GM12874 (cell line): ENCODE data around the gene BRINP3.

Source experiments
- TF ChIP-seq, protein P1 (sequence below): IDR thresholded peaks from 2 replicates; pipeline ENCODE4 v1.5.1; 2011; ENCODE audit warnings: low read depth, mild to moderate bottlenecking, control low read depth, low read length, moderate library complexity; ENCODE audit not compliant: insufficient read depth

The BRINP3 gene

DNA sequence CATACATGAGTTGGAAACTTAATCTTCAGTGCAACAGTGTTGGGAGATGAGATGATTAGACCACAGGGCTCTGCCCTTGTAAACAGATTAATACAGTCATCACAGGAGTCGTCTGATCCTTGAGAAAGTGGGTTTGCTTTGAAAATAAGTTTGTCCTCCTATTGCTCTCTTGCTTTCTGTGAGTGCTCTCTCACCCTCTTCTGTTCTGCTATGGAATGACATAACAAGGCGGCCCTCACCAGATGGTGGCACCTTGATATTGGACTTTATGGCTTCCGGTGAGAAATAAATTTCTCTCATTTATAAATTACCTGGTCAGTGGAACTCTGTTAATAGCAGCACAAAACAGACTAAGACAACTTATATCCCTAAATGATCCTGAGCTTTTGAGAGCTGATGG is 353.6 kb downstream of the BRINP3 start:
- TF ChIP-seq, protein P1, sequence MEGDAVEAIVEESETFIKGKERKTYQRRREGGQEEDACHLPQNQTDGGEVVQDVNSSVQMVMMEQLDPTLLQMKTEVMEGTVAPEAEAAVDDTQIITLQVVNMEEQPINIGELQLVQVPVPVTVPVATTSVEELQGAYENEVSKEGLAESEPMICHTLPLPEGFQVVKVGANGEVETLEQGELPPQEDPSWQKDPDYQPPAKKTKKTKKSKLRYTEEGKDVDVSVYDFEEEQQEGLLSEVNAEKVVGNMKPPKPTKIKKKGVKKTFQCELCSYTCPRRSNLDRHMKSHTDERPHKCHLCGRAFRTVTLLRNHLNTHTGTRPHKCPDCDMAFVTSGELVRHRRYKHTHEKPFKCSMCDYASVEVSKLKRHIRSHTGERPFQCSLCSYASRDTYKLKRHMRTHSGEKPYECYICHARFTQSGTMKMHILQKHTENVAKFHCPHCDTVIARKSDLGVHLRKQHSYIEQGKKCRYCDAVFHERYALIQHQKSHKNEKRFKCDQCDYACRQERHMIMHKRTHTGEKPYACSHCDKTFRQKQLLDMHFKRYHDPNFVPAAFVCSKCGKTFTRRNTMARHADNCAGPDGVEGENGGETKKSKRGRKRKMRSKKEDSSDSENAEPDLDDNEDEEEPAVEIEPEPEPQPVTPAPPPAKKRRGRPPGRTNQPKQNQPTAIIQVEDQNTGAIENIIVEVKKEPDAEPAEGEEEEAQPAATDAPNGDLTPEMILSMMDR, result no peak

DNA sequence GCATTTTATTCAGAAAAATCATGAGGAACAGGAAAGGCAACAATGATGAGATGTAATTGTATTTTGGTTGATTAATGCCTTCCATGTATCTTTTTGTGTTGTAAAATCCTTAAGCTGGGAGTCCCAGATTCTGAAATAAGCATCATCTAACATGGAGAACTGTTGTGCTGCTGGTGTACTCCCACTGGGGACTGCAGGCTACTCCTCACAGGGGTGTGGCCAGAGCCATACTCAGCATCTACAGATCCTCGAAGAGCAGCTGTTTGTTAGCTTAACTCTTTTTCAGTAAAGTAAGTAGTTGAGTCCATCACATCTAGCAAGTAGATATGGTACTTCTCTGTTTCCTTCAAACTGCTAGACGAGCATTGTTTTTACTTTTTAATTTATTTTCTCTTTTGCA is 358.0 kb downstream of the BRINP3 start:
- TF ChIP-seq, protein P1, result no peak

DNA sequence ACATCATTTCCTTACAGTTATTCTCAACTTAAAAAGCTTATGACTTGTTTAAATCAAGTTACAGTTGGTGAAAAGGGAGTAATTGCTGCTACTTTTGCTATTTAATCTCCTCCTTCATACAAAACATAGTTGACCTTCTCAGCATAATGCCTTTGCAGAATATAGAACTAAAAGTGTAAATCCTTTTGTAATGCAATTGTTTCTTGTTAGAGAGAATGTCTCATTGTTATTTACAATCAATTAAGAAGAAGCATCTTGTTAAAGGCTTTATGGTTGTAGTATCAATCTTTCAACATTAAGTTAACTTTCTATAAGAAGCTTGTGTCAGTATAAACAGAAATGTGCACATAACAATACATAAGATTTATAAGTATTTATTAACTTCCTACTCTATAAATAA is 360.7 kb downstream of the BRINP3 start:
- TF ChIP-seq, protein P1, result no peak

DNA sequence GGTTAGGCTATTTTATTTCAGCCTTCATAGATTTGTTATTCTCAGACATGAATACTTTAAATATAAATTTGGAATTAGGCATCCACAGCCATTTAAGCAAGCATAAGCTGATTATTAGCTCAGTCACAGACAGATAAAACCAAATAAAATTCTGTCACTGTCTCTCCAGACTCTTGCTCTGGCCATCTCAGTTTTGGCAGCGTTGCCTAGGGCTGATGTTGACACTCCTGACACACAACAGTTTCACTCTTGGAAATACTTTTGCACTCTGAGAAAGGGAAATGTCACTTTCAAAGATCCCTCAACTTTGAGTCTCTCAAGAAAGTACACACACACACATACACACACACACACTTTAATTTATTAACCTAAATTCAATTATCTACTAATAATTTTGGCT is 372.7 kb downstream of the BRINP3 start:
- TF ChIP-seq, protein P1, result no peak

DNA sequence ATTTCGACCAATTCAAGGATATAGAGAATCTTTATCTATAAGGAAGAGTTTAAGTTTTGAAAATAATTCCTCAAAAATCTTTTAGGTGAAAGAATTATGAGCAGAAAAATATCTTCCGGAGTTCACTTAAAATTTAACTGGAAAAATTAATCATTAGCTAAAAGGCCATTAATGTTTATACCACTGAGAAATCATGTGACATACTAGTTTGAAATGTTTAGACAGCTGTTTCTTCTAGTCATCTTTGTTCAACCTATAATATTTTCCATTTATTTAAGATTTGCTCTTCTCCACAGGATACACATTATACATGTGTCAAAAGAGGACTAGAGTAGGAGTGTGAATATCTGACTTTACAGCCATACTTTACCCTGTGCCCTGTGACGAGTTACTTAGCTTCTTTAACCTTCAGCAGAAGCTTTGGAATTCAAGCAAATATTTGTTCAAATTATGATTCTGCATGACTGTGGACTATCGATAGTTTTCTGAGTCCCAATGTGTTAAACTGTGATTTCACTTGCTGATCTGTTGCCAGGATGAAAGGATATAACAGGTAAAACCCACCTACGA is 374.8 kb downstream of the BRINP3 start:
- TF ChIP-seq, protein P1, result no peak

DNA sequence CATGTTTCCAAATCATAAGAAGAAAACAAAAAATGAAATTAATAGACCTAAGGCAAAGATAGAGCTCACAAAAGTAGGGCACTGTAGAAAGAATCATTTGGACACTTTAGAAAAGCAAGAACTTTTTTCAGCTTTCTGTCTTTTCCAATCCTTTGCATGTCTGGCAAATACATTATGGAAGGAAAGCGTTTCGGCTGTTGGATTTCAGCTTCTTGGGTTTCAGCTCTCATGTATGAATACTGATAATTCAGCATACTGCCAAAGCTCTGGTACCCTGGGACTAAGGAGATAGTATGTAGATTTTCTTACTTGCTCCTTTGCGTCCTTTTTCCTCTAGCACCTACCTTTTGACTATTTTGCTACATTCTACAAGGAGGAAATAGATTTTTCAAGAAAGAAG is 375.9 kb downstream of the BRINP3 start:
- TF ChIP-seq, protein P1, result no peak

DNA sequence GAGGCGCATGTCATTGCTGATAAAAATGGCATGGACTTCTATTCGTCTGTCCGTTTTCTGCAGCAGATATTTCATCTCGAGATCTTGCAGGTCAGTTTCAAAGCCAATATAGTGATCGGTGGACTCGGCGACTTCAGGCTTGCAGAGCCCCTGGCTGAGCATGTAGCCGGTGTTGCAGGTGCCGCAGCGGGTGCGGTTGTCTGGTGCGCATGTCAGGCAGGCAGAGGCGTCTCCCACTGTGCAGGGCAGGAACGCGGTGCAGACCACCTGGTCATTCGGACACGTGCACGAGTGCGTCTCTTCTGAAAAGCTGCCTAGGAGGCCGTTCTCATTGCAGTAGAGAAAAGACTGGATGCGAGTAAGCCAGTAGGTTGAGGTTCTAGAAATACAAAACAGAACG is 378.9 kb downstream of the BRINP3 start:
- TF ChIP-seq, protein P1, result no peak
